HepG2 (cell line): ENCODE results near the gene MGAT5. TPM values are rescaled to one million over a fixed set of nuclear protein-coding genes. Genes with fewer than 3 reads are reported as not detected.

Experiments used
- ATAC-seq: fragments of 200-7000 bp; cut with Tn5 transposase; 3 replicates; pipeline ENCODE4 v1.9.1; 2020; ENCODE audit warnings: mild to moderate bottlenecking, moderate library complexity
- BruUV-seq: library from RNA; stranded (reverse); fragments of 400-500 nt; replicated peaks from 2 replicates; lab custom pipeline; 2021; lab: Mats Ljungman, UMichigan
- CTCF ChIA-PET: fragments of 300-600 bp; formaldehyde crosslinking; extraction: SDS; loops from one replicate; lab custom pipeline; 2021; ENCODE audit warnings: low total read pairs, inconsistent platforms, low intra/inter-chr PET ratio; lab: Yijun Ruan, JAX
- POLR2A ChIA-PET: fragments of 350-600 bp; sonication (Branson Sonifier 250); formaldehyde crosslinking; loops from one replicate; lab custom pipeline; 2020; ENCODE audit warnings: antibody characterized with exemption, inconsistent platforms; lab: Yijun Ruan, JAX
- DNase-seq: peaks from one replicate; pipeline ENCODE4 v3.0.0-alpha.2; 2015; ENCODE audit warnings: low spot score
- FAIRE-seq: peaks from 3 replicates; lab custom pipeline; 2011; peaks lifted over from hg19 to GRCh38; lab: Jason Lieb, UNC
- H2AFZ ChIP-seq: one replicate; pipeline ENCODE4 v1.6.1; 2011; ENCODE audit warnings: low read length, inconsistent platforms
- H3K27ac ChIP-seq: fragments of 300-600 bp; 3 replicates; pipeline ENCODE4 v1.8.0; 2011; ENCODE audit warnings: mixed run types, mild to moderate bottlenecking, mixed read lengths, low read length, inconsistent platforms; ENCODE audit not compliant: insufficient read depth; ENCODE audit errors: extremely low read length
- H3K27me3 ChIP-seq, 2 experiments: fragments of 200-600 bp in 1 of 2; 2 replicates in 1 of 2; 3 replicates in 1 of 2; pipeline versions ENCODE4 v1.6.0 to v1.8.0; 2011; ENCODE audit warnings: low read length in 2 of 2, mild to moderate bottlenecking in 2 of 2, moderate library complexity in 2 of 2, inconsistent platforms in 1 of 2; ENCODE audit not compliant: insufficient read depth in 2 of 2, control insufficient read depth in 1 of 2
- H3K36me3 ChIP-seq, 2 experiments: fragments of 200-600 bp in 1 of 2; replicated peaks in 1 of 2; 2 replicates in 1 of 2; 3 replicates in 1 of 2; pipeline versions ENCODE4 v1.5.1 to v1.8.0; 2011; ENCODE audit warnings: low read length in 2 of 2, inconsistent platforms in 1 of 2; ENCODE audit not compliant: insufficient read depth in 2 of 2, control insufficient read depth in 1 of 2
- H3K4me1 ChIP-seq: 2 replicates; pipeline ENCODE4 v1.5.1; 2012; ENCODE audit warnings: low read length, inconsistent platforms; ENCODE audit not compliant: insufficient read depth
- H3K4me2 ChIP-seq: 2 replicates; pipeline ENCODE4 v1.6.0; 2011; ENCODE audit warnings: low read depth, low read length, inconsistent platforms
- H3K4me3 ChIP-seq, 3 experiments: fragments of 200-600 bp in 1 of 3; sonication (generic), shearing (Covaris generic) in 1 of 3; replicated peaks in 1 of 3; 2 replicates each; pipeline ENCODE4 v1.5.1; 2011 to 2016; ENCODE audit warnings: low read length in 3 of 3, inconsistent platforms in 2 of 3, low read depth in 2 of 3, mild to moderate bottlenecking in 2 of 3, control low read depth in 1 of 3, mixed read lengths in 1 of 3; ENCODE audit not compliant: insufficient read depth in 1 of 3
- H3K79me2 ChIP-seq: one replicate; pipeline ENCODE4 v1.6.1; 2011; ENCODE audit warnings: low read length, inconsistent platforms; ENCODE audit not compliant: insufficient read depth
- H3K9ac ChIP-seq: 2 replicates; pipeline ENCODE4 v1.6.0; 2011; ENCODE audit warnings: mild to moderate bottlenecking, low read depth, low read length, inconsistent platforms; ENCODE audit not compliant: insufficient read depth
- H3K9me3 ChIP-seq: 2 replicates; pipeline ENCODE4 v1.5.1; 2012; ENCODE audit warnings: mild to moderate bottlenecking, low read length
- H4K20me1 ChIP-seq: 2 replicates; pipeline ENCODE4 v1.6.0; 2011; ENCODE audit warnings: inconsistent platforms, mild to moderate bottlenecking, low read length, moderate library complexity; ENCODE audit not compliant: insufficient read depth
- AGO2 ChIP-seq: fragments of 200-400 bp; formaldehyde crosslinking; optimal IDR thresholded peaks from 2 replicates; pipeline ENCODE3; 2017; ENCODE audit warnings: mild to moderate bottlenecking, low read depth, low read length, moderate library complexity
- CCDC6 ChIP-seq: sonication (generic); formaldehyde crosslinking; IDR thresholded peaks from 2 replicates; pipeline ENCODE4 v1.8.1; 2022; ENCODE audit warnings: mild to moderate bottlenecking, missing genetic modification reagents, moderate library complexity
- KLF6 ChIP-seq: IDR thresholded peaks from 2 replicates; pipeline ENCODE4 v1.8.0; 2016; ENCODE audit warnings: missing biosample characterization, missing genetic modification reagents
- SRSF9 ChIP-seq: fragments of 200-400 bp; formaldehyde crosslinking; IDR thresholded peaks from 2 replicates; pipeline ENCODE4 v1.6.1; 2018; ENCODE audit warnings: borderline replicate concordance, mild to moderate bottlenecking, low read depth, low read length; ENCODE audit not compliant: insufficient read depth, poor library complexity, severe bottlenecking
- ZNF629 ChIP-seq: sonication (generic); formaldehyde crosslinking; conservative IDR thresholded peaks from 2 replicates; pipeline ENCODE4 v1.5.0; 2020; ENCODE audit warnings: missing genetic modification reagents
- WGBS: methylation state at CpG from one replicate; pipeline ENCODE4 v1.1.6; 2017; ENCODE audit warnings: low lambda C conversion rate; 5-methylcytosine and 5-hydroxymethylcytosine counted together
- in situ Hi-C: cut with HindIII; loops from 2 replicates; pipeline ENCODE4 v1.10.0; 2017; ENCODE audit warnings: low pct_unique_long_range_greater_than_20kb; ENCODE audit not compliant: extremely low pct_ligation_motif_present
- intact Hi-C: fragments of 100-400 bp; cut with micrococcal nuclease; formaldehyde crosslinking; loops from one replicate; pipeline ENCODE4 v1.10.0; 2022; ENCODE audit not compliant: unreplicated experiment
- polyA plus RNA-seq, 8 experiments: library from polyadenylated mRNA; depleted of rRNA in 3 of 8; stranded (reverse) in 7 of 8; unstranded in 1 of 8; fragments of >200 nt; fragmentation: Illumina TruSeq in 4 of 8; extraction: Trizol in 4 of 8; gene quantifications; 2 replicates each; pipeline versions ENCODE4 v1.2.1 to v1.2.3, GENCODE V29; 2011 to 2016; ENCODE audit warnings: low read depth in 4 of 8, missing spikeins in 1 of 8, mixed read lengths in 1 of 8; ENCODE audit not compliant: insufficient read depth in 1 of 8
- total RNA-seq, 5 experiments: library from RNA; depleted of rRNA; stranded (reverse); fragments of >200 nt; fragmentation: Illumina TruSeq; extraction: Trizol; gene quantifications; 2 replicates each; pipeline ENCODE4 v1.2.3, GENCODE V29; 2016; ENCODE audit warnings: low read depth in 1 of 5
- TF ChIP-seq, protein P1 (sequence below): IDR thresholded peaks from 2 replicates; pipeline ENCODE4 v1.6.1; 2016; ENCODE audit warnings: mild to moderate bottlenecking
- TF ChIP-seq, protein P2 (sequence below): IDR thresholded peaks from 2 replicates; pipeline ENCODE4 v1.6.1; 2016; ENCODE audit warnings: low read depth, control low read depth
- TF ChIP-seq, protein P3 (sequence below): sonication (generic); formaldehyde crosslinking; IDR thresholded peaks from 2 replicates; pipeline ENCODE4 v1.5.0; 2020; ENCODE audit warnings: mild to moderate bottlenecking, missing genetic modification reagents
- TF ChIP-seq, protein P4 (sequence below): sonication (generic); formaldehyde crosslinking; IDR thresholded peaks from 2 replicates; pipeline ENCODE4 v1.4.0; 2020; ENCODE audit warnings: missing genetic modification reagents, low read depth, mild to moderate bottlenecking, borderline replicate concordance
- TF ChIP-seq, protein P5 (sequence below): sonication (generic); formaldehyde crosslinking; IDR thresholded peaks from 2 replicates; pipeline ENCODE4 v1.4.0; 2020; ENCODE audit warnings: mild to moderate bottlenecking, missing genetic modification reagents

MGAT5 gene
- total and polyA plus RNA-seq, 2 of the 13 experiments (the other 11 are each of a cell fraction or from before 2014, with no cell fraction given), result 33.1 to 60.2 TPM

DNA sequence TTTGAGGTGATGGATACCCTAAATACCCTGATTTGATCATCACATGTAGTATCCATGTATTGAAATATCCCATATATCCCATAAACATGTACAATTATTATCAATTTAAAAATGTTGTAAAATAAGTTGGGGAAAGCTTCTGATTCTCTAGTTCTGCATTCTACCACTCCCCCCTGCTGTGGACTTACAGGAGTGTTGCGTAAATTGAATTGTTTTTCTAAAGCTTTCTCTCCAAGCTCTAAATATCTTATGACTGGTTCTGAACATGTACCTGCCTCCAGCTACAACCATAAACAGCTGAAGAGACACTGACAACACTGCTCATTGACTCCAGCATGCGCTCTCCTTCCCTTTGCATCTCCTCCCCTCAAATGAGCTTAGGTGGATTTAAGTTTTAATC, 145.2 kb downstream of the MGAT5 start:
- ChIA-PET POLR2A (no interaction called here), CTCF (no interaction called here)
- ATAC-seq (no peak), DNase-seq (no peak), FAIRE-seq (no peak)
- Histone ChIP-seq H3K9ac (no peak overlapping the region), H3K36me3 (peaks cover 2 to 19% of the 10 kb centered on the region in 2 experiments; a peak in 4 of 5 replicates), H2AFZ (no peak overlapping the region), H3K27me3 (no peaks in the 10 kb centered on the region), H4K20me1 (no peaks in the 10 kb centered on the region), H3K27ac (no peak overlapping the region), H3K4me2 (no peak overlapping the region), H3K79me2 (no peaks in the 10 kb centered on the region), H3K4me1 (peaks cover 38% of the 10 kb centered on the region), H3K9me3 (no peaks in the 10 kb centered on the region), H3K4me3 (no peak overlapping the region)
- in situ Hi-C loops, result no loop called here
- no TSS peak for BruUV-seq
- intact Hi-C loops, result no loop called here
- 95% methylated on average over 2 of the region's 2 CpGs for WGBS
- TF ChIP-seq CCDC6 (CRISPR knock-in tag), result no peak

DNA sequence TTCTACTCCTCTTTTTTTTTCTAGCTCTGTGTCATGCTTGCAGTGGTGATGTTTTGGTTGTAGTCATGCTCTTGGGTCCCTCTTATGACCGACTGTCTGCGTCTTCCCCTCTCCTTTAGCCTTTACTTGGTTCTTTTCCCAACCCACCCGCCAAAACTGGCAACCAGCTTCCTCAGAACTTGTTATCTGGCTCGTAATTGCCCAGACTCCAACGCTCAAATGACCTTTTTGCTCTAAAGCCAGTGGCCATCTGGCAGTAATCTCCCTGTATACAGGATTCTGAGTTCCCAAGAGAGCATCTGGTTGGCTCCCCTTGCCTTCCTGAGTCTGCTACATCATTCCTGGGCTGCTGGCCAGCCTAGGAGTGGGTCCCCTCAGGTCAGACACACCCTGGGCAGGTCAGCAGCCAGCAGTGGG, 147.2 kb downstream of the MGAT5 start:
- Histone ChIP-seq H3K36me3 (peaks cover 5 to 38% of the 10 kb centered on the region in 2 experiments), H2AFZ (no peak overlapping the region), H3K9me3 (no peaks in the 10 kb centered on the region), H4K20me1 (no peaks in the 10 kb centered on the region), H3K4me2 (no peak overlapping the region), H3K4me3 (no peak overlapping the region), H3K27me3 (no peaks in the 10 kb centered on the region), H3K9ac (no peak overlapping the region), H3K27ac (no peak overlapping the region), H3K4me1 (peaks cover 32% of the 10 kb centered on the region), H3K79me2 (no peaks in the 10 kb centered on the region)
- 95% methylated on average over 5 of the region's 5 CpGs for WGBS
- ChIA-PET CTCF (no interaction called here), POLR2A (interaction anchor here (3.2 kb wide), 1 partner anchor 11 kb away, joined by 14 read pairs; no protein-coding TSS in a partner anchor)
- intact Hi-C loops, result no loop called here
- DNase-seq (no peak), FAIRE-seq (no peak), ATAC-seq (no peak)
- in situ Hi-C loops, result no loop called here
- BruUV-seq, result no TSS peak
- TF ChIP-seq SRSF9 (no peak), KLF6 (CRISPR knock-in tag) (no peak), AGO2 (no peak), ZNF629 (CRISPR knock-in tag) (no peak)
- TF ChIP-seq, protein P1, sequence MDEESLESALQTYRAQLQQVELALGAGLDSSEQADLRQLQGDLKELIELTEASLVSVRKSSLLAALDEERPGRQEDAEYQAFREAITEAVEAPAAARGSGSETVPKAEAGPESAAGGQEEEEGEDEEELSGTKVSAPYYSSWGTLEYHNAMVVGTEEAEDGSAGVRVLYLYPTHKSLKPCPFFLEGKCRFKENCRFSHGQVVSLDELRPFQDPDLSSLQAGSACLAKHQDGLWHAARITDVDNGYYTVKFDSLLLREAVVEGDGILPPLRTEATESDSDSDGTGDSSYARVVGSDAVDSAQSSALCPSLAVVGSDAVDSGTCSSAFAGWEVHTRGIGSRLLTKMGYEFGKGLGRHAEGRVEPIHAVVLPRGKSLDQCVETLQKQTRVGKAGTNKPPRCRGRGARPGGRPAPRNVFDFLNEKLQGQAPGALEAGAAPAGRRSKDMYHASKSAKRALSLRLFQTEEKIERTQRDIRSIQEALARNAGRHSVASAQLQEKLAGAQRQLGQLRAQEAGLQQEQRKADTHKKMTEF (CRISPR knock-in tag), result no peak
- TF ChIP-seq, protein P2, sequence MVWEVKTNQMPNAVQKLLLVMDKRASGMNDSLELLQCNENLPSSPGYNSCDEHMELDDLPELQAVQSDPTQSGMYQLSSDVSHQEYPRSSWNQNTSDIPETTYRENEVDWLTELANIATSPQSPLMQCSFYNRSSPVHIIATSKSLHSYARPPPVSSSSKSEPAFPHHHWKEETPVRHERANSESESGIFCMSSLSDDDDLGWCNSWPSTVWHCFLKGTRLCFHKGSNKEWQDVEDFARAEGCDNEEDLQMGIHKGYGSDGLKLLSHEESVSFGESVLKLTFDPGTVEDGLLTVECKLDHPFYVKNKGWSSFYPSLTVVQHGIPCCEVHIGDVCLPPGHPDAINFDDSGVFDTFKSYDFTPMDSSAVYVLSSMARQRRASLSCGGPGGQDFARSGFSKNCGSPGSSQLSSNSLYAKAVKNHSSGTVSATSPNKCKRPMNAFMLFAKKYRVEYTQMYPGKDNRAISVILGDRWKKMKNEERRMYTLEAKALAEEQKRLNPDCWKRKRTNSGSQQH (CRISPR knock-in tag), result no peak
- TF ChIP-seq, protein P3, sequence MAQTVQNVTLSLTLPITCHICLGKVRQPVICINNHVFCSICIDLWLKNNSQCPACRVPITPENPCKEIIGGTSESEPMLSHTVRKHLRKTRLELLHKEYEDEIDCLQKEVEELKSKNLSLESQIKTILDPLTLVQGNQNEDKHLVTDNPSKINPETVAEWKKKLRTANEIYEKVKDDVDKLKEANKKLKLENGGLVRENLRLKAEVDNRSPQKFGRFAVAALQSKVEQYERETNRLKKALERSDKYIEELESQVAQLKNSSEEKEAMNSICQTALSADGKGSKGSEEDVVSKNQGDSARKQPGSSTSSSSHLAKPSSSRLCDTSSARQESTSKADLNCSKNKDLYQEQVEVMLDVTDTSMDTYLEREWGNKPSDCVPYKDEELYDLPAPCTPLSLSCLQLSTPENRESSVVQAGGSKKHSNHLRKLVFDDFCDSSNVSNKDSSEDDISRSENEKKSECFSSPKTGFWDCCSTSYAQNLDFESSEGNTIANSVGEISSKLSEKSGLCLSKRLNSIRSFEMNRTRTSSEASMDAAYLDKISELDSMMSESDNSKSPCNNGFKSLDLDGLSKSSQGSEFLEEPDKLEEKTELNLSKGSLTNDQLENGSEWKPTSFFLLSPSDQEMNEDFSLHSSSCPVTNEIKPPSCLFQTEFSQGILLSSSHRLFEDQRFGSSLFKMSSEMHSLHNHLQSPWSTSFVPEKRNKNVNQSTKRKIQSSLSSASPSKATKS, result no peak
- TF ChIP-seq, protein P4, sequence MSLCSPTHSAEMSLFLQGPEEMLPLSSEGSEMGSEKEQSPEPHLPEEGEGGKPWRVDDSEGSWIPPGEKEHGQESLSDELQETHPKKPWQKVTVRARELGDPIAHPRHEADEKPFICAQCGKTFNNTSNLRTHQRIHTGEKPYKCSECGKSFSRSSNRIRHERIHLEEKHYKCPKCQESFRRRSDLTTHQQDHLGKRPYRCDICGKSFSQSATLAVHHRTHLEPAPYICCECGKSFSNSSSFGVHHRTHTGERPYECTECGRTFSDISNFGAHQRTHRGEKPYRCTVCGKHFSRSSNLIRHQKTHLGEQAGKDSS, result no peak
- TF ChIP-seq, protein P5, sequence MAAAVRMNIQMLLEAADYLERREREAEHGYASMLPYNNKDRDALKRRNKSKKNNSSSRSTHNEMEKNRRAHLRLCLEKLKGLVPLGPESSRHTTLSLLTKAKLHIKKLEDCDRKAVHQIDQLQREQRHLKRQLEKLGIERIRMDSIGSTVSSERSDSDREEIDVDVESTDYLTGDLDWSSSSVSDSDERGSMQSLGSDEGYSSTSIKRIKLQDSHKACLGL, result no peak
